ENCODE data around the gene HS6ST3.
"Not testable (repeated sequence)": the region's sequence is repeated elsewhere in the genome, so short reads cannot be mapped to it uniquely, and the experiment has no call there.

The HS6ST3 gene

GRCh38 chr13:96772426-96772825 lies 682.5 kb downstream of the HS6ST3 start:
- no peak for DNase-seq (ENCODE audit: low read depth)
- no peak overlapping the region for H3K4me3 ChIP-seq (ENCODE audit: control insufficient read depth, low read depth, low read length)
- TF ChIP-seq CTCF (IDR thresholded peaks at IDR 0.05; ENCODE audit: control insufficient read depth, insufficient read depth, low read depth, low read length, missing control alignments), result no peak

GRCh38 chr13:96778302-96778701 lies 688.4 kb downstream of the HS6ST3 start:
- DNase-seq (ENCODE audit: low read depth); H3K4me3 ChIP-seq (ENCODE audit: control insufficient read depth, low read depth, low read length): not testable (repeated sequence)

- TF ChIP-seq CTCF (IDR thresholded peaks at IDR 0.05; ENCODE audit: control insufficient read depth, insufficient read depth, low read depth, low read length, missing control alignments), result no peak
Observed at GRCh38 chr13:96779691-96780090, 689.8 kb downstream of the HS6ST3 start.

GRCh38 chr13:96780105-96780504 lies 690.2 kb downstream of the HS6ST3 start:
- no peak for TF ChIP-seq CTCF (IDR thresholded peaks at IDR 0.05; ENCODE audit: control insufficient read depth, insufficient read depth, low read depth, low read length, missing control alignments)
- H3K4me3 ChIP-seq (ENCODE audit: control insufficient read depth, low read depth, low read length), result no peak overlapping the region
- no peak for DNase-seq (ENCODE audit: low read depth)

More at GRCh38 chr13:96779691-96780090, 689.8 kb downstream of the HS6ST3 start:
- no peak for DNase-seq (ENCODE audit: low read depth)
- no peak overlapping the region for H3K4me3 ChIP-seq (ENCODE audit: control insufficient read depth, low read depth, low read length)

- no peak for TF ChIP-seq CTCF (IDR thresholded peaks at IDR 0.05; ENCODE audit: control insufficient read depth, insufficient read depth, low read depth, low read length, missing control alignments)
- DNase-seq (ENCODE audit: low read depth), result no peak
- H3K4me3 ChIP-seq (ENCODE audit: control insufficient read depth, low read depth, low read length), result no peak overlapping the region
Observed at GRCh38 chr13:96781141-96781540, 691.2 kb downstream of the HS6ST3 start.

- H3K4me3 ChIP-seq (ENCODE audit: control insufficient read depth, low read depth, low read length), result no peak overlapping the region
- DNase-seq (ENCODE audit: low read depth), result no peak
- TF ChIP-seq CTCF (IDR thresholded peaks at IDR 0.05; ENCODE audit: control insufficient read depth, insufficient read depth, low read depth, low read length, missing control alignments), result no peak
Observed at GRCh38 chr13:96782186-96782585, 692.3 kb downstream of the HS6ST3 start.

- TF ChIP-seq CTCF (IDR thresholded peaks at IDR 0.05; ENCODE audit: control insufficient read depth, insufficient read depth, low read depth, low read length, missing control alignments), result no peak
- no peak for DNase-seq (ENCODE audit: low read depth)
- no peak overlapping the region for H3K4me3 ChIP-seq (ENCODE audit: control insufficient read depth, low read depth, low read length)
Observed at GRCh38 chr13:96783057-96783456, 693.1 kb downstream of the HS6ST3 start.
